Upper lobe of right lung (tissue), 1 donor: ENCODE measurements around the gene CLOCK. TPM values are rescaled to one million over a fixed set of nuclear protein-coding genes. Genes with fewer than 3 reads are reported as not detected.
A peak's percentile ranks its signal among the peaks of the same experiment; 100 is the strongest.

Source experiments
- ATAC-seq: fragments of 200-7000 bp; cut with Tn5 transposase; one replicate; pipeline ENCODE4 v1.9.1; 2020; ENCODE audit warnings: mild to moderate bottlenecking, moderate library complexity
- DNase-seq: peaks from one replicate; pipeline ENCODE4 v3.0.0-alpha.2; 2020
- H3K27ac ChIP-seq: fragments of 200-600 bp; one replicate; pipeline ENCODE4 v1.8.0; 2022
- H3K27me3 ChIP-seq: fragments of 200-600 bp; one replicate; pipeline ENCODE4 v1.8.0; 2022; ENCODE audit warnings: mild to moderate bottlenecking
- H3K36me3 ChIP-seq: fragments of 200-600 bp; one replicate; pipeline ENCODE4 v1.8.0; 2022
- H3K4me1 ChIP-seq: fragments of 200-600 bp; one replicate; pipeline ENCODE4 v1.8.0; 2022
- H3K4me3 ChIP-seq: fragments of 200-600 bp; one replicate; pipeline ENCODE4 v1.8.0; 2022; ENCODE audit warnings: mild to moderate bottlenecking
- H3K9me3 ChIP-seq: fragments of 200-600 bp; one replicate; pipeline ENCODE4 v1.8.0; 2022
- intact Hi-C: fragments of 100-400 bp; cut with DNase I; formaldehyde crosslinking; loops from one replicate; pipeline ENCODE4 v1.11.0; 2022
- total RNA-seq: library from RNA; stranded (reverse); fragmentation: NEBNext Ultra II Directional; extraction: Animal tissue kit (Norgen Biotek cat#: 25700); gene quantifications from one replicate; pipeline ENCODE4 v1.2.1, GENCODE V29; 2021
- TF ChIP-seq, protein P1 (sequence below): fragments of 200-600 bp; IDR thresholded peaks from one replicate; pipeline ENCODE4 v1.8.0; 2022; ENCODE audit warnings: antibody characterized with exemption
- donor health status: DM: no; HTN: yes; CAD: no; lungs with severe emphysema.

Gene CLOCK
- total RNA-seq, 1 donor from 2014 or later: 24.2 TPM

DNA sequence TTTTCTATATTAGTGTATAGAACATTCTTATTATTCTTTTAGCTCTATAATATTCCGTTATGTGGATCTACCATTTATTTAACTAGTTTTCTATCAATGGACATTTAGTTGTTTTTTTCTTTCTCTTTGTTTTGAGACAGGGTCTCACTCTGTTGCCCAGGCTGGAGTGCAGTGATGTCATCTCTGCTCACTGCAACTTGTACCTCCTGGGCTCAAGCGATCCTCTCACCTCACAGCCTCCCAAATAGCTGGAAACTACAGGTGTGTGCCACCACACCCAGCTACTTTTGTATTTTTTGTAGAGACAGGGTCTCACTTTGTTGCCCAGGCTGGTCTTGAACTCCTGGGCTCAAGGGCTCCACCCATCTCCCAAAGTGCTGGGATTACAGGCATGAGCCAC lies 140.2 kb downstream of the CLOCK start:
- no peak overlapping the region for H3K4me3 ChIP-seq
- H3K9me3 ChIP-seq: no peaks in the 10 kb centered on the region
- no peak for ATAC-seq
- H3K4me1 ChIP-seq: peaks cover 23% of the 10 kb centered on the region
- intact Hi-C loops: no loop called here
- TF ChIP-seq, protein P1, sequence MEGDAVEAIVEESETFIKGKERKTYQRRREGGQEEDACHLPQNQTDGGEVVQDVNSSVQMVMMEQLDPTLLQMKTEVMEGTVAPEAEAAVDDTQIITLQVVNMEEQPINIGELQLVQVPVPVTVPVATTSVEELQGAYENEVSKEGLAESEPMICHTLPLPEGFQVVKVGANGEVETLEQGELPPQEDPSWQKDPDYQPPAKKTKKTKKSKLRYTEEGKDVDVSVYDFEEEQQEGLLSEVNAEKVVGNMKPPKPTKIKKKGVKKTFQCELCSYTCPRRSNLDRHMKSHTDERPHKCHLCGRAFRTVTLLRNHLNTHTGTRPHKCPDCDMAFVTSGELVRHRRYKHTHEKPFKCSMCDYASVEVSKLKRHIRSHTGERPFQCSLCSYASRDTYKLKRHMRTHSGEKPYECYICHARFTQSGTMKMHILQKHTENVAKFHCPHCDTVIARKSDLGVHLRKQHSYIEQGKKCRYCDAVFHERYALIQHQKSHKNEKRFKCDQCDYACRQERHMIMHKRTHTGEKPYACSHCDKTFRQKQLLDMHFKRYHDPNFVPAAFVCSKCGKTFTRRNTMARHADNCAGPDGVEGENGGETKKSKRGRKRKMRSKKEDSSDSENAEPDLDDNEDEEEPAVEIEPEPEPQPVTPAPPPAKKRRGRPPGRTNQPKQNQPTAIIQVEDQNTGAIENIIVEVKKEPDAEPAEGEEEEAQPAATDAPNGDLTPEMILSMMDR: no peak
- no peaks in the 10 kb centered on the region for H3K27me3 ChIP-seq
- no peak for DNase-seq
- no peak overlapping the region for H3K27ac ChIP-seq
- peaks cover 62% of the 10 kb centered on the region for H3K36me3 ChIP-seq

DNA sequence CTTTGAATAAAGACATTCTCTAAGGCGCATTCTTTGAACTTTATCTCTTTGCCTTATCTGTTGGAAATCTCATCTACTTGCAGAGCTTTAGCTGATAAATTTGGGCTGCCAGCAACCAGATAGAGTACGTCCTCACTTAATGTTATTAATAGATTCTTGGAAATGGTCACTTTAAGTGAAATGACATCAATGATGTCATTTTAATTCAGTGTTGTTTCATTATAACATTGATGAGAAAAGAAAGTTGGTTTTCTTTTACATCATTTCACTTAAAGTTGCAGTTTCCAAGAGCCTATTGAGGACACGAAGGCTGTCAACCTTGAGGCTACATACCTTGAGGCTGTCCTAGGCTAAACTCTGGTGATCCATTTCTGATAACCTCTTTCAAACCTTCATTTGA lies 141.6 kb downstream of the CLOCK start:
- Histone ChIP-seq H3K4me1 (peaks cover 30% of the 10 kb centered on the region), H3K9me3 (no peaks in the 10 kb centered on the region), H3K27me3 (no peaks in the 10 kb centered on the region), H3K27ac (no peak overlapping the region), H3K36me3 (peaks cover 72% of the 10 kb centered on the region), H3K4me3 (no peak overlapping the region)
- no peak for ATAC-seq
- DNase-seq: no peak
- intact Hi-C loops: no loop called here
- TF ChIP-seq, protein P1: no peak

DNA sequence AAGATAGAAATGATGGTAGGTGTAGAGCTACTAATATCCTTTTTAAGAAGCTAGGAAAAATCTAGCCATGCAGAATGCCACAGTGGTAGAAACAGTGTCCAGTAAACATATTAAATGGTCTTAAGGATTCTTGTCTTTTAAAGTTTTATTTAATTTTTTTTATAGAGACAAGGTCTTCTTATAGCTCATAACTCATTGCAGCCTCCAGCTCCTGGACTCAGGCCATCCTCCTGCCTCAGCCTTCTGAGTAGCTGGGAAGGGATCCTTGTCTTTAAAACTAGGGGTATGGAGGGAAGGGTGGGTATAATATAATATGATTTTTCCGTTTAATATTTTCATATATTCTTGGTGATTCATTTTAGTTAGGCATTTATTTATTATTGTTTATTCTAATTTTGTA lies 147.1 kb downstream of the CLOCK start:
- Histone ChIP-seq H3K9me3 (no peaks in the 10 kb centered on the region), H3K27me3 (no peaks in the 10 kb centered on the region), H3K4me3 (peak overlapping the region; percentile 99), H3K36me3 (peaks cover 41% of the 10 kb centered on the region), H3K4me1 (peaks cover 34% of the 10 kb centered on the region), H3K27ac (peak overlapping the region; percentile 98)
- intact Hi-C loops: no loop called here
- TF ChIP-seq, protein P1: no peak
- DNase-seq (no peak), ATAC-seq (no peak)

GRCh38 chr4:55398966-55399365 lies 147.7 kb downstream of the CLOCK start:
- Histone ChIP-seq H3K4me3 (peak overlapping the region; percentile 99), H3K27ac (peak overlapping the region; percentile 98), H3K4me1 (peaks cover 34% of the 10 kb centered on the region), H3K36me3 (peaks cover 35% of the 10 kb centered on the region), H3K9me3 (no peaks in the 10 kb centered on the region), H3K27me3 (no peaks in the 10 kb centered on the region)
- TF ChIP-seq, protein P1: no peak
- DNase-seq (no peak), ATAC-seq (no peak)
- intact Hi-C loops: no loop called here

GRCh38 chr4:55398461-55398860 lies 148.2 kb downstream of the CLOCK start:
- Histone ChIP-seq H3K27me3 (no peaks in the 10 kb centered on the region), H3K27ac (peak overlapping the region; percentile 98), H3K9me3 (no peaks in the 10 kb centered on the region), H3K4me3 (peak overlapping the region; percentile 99), H3K4me1 (peaks cover 30% of the 10 kb centered on the region), H3K36me3 (peaks cover 30% of the 10 kb centered on the region)
- TF ChIP-seq, protein P1: no peak
- DNase-seq (no peak), ATAC-seq (no peak)
- intact Hi-C loops: no loop called here
